Glutamatergic neuron (in vitro differentiated cells): ENCODE data around the gene CDK5. TPM values are rescaled to one million over a fixed set of nuclear protein-coding genes. Genes with fewer than 3 reads are reported as not detected.
A peak's percentile ranks its signal among the peaks of the same experiment; 100 is the strongest.

Experiments used
- DNase-seq: peaks from one replicate; pipeline ENCODE4 v3.0.0; 2022
- H3K27ac Mint-ChIP-seq: one replicate; pipeline ENCODE4 v1.8.0; 2020; ENCODE audit warnings: mild to moderate bottlenecking, mixed read lengths, inconsistent platforms; ENCODE audit not compliant: unreplicated experiment
- H3K27me3 Mint-ChIP-seq: one replicate; pipeline ENCODE4 v1.8.0; 2020; ENCODE audit warnings: mild to moderate bottlenecking, moderate library complexity, mixed read lengths, inconsistent platforms; ENCODE audit not compliant: unreplicated experiment
- H3K36me3 Mint-ChIP-seq: one replicate; pipeline ENCODE4 v1.8.0; 2020; ENCODE audit warnings: mild to moderate bottlenecking, mixed read lengths, inconsistent platforms; ENCODE audit not compliant: unreplicated experiment
- H3K4me1 Mint-ChIP-seq: one replicate; pipeline ENCODE4 v1.8.0; 2020; ENCODE audit warnings: mild to moderate bottlenecking, low read depth, mixed read lengths, inconsistent platforms; ENCODE audit not compliant: unreplicated experiment
- H3K4me3 Mint-ChIP-seq: one replicate; pipeline ENCODE4 v1.8.0; 2020; ENCODE audit warnings: mild to moderate bottlenecking, mixed read lengths, inconsistent platforms; ENCODE audit not compliant: unreplicated experiment
- H3K9me3 Mint-ChIP-seq: one replicate; pipeline ENCODE4 v1.8.0; 2020; ENCODE audit warnings: mild to moderate bottlenecking, moderate library complexity, mixed read lengths, inconsistent platforms; ENCODE audit not compliant: unreplicated experiment
- long read RNA-seq: library from polyadenylated mRNA; unstranded; transcript quantifications from one replicate; pipeline ENCODE4 v2.0.0, GENCODE V29; 2020; ENCODE audit not compliant: unreplicated experiment
- total RNA-seq: library from RNA; stranded (reverse); fragmentation: NEBNext Ultra II Directional; extraction: Animal tissue kit (Norgen Biotek cat#: 25700); gene quantifications from one replicate; pipeline ENCODE4 v1.2.1, GENCODE V29; 2021; ENCODE audit not compliant: unreplicated experiment
- TF ChIP-seq, protein P1 (sequence below): fragments of 200-600 bp; sonication (generic); IDR thresholded peaks from one replicate; pipeline ENCODE4 v1.5.0; 2021; ENCODE audit not compliant: partially characterized antibody, unreplicated experiment

The CDK5 gene
- 52.9 TPM for total RNA-seq
- long read RNA-seq, transcript CDK5-201 (11 exons, 783 nt): minor isoform, 6 of 44 reads
- long read RNA-seq, transcript CDK5-204 (12 exons, 1,758 nt): major isoform, 31 of 44 reads
- long read RNA-seq, partial matches to known transcripts: 2 of 44 reads
- long read RNA-seq, other reads (novel, unspliced or antisense): 5 of 44 reads

DNA sequence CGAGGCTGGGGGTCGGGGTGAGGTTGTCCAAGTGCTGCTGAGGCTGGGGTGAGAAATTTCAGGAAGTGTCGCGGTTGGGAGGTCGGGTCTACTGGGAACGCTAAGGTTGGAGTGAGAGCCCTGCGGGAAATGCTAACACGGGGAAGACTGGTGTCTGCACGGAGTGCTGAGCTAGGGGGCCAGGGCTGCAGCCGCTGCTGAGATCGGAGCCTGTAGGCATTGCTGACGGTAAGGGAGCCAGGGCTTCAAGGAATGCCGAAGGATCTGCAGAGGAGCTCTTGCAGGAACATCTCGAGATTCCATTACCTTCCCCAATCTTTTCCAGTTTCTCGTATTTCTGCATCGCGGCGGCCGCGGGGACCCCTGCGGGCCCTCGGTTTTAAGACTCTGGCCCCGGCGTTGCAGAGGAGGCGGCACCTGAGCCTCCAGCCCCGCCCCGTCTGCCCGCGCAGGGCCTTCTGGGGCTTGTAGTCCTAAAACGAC, at the start of gene CDK5:
TSS of gene CDK5 (minus strand) at position 392 of the 483 bp plus-strand sequence. CDS start at position 343, 49 bp downstream.
- Mint-ChIP-seq H3K9me3 (peaks cover 9% of the 10 kb centered on the region), H3K27me3 (peaks cover 18% of the 10 kb centered on the region), H3K4me1 (peaks cover 18% of the 10 kb centered on the region), H3K36me3 (peaks cover 3% of the 10 kb centered on the region), H3K27ac (peak within 1 kb of the TSS; percentile 99), H3K4me3 (peak within 1 kb of the TSS; percentile 99)
- TF ChIP-seq, protein P1, sequence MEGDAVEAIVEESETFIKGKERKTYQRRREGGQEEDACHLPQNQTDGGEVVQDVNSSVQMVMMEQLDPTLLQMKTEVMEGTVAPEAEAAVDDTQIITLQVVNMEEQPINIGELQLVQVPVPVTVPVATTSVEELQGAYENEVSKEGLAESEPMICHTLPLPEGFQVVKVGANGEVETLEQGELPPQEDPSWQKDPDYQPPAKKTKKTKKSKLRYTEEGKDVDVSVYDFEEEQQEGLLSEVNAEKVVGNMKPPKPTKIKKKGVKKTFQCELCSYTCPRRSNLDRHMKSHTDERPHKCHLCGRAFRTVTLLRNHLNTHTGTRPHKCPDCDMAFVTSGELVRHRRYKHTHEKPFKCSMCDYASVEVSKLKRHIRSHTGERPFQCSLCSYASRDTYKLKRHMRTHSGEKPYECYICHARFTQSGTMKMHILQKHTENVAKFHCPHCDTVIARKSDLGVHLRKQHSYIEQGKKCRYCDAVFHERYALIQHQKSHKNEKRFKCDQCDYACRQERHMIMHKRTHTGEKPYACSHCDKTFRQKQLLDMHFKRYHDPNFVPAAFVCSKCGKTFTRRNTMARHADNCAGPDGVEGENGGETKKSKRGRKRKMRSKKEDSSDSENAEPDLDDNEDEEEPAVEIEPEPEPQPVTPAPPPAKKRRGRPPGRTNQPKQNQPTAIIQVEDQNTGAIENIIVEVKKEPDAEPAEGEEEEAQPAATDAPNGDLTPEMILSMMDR: no peak
- DNase-seq: no peak

DNA sequence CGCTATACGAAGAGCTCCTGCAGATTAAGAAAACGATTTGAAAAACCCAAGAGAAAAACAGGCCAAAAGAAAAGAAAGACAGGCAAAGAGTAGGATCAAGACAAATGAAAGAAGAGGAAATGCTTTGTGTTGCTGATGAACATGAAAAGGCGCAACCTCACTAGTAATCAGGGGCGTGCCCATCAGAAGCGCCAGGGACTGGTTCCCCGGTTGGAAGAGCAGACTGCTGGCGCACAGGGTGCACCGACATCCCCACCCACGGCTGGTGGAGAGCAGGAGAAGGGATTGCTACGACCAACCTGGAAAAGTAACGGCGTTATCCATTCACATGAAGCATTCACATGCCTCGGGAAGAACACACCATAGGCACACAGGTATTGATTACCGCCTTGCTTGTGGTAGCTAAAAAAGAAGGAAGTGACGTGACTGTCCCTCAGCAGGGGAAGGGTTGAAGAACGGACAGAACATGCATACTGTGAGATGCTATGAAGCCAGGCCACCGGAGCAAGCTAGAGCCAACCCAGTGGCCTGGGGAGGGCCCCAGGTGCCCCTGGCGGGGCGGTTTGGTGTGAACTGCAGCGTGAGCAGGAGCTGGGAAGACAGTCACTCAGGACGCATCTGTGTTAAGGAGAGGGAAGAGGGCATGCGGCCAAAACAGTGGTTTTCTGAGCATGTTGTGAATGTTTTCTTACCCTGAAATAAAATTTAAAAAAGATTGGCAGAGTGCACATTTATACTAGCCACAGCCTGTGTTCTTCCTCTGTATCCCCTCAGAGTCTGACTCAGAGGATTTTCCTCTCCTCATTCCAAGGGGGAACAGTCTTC, 46.9 kb upstream of the CDK5 start:
- Mint-ChIP-seq H3K4me3 (peak overlapping the region; percentile 22), H3K36me3 (no peaks in the 10 kb centered on the region), H3K27ac (peak overlapping the region; percentile 1), H3K27me3 (peaks cover 8% of the 10 kb centered on the region), H3K9me3 (peaks cover 11% of the 10 kb centered on the region), H3K4me1 (peaks cover 57% of the 10 kb centered on the region)
- DNase-seq: no peak
- TF ChIP-seq, protein P1: no peak

GRCh38 chr7:151103973-151104372, 46.3 kb upstream of the CDK5 start:
- Mint-ChIP-seq H3K36me3 (no peaks in the 10 kb centered on the region), H3K4me1 (peaks cover 52% of the 10 kb centered on the region), H3K9me3 (peaks cover 11% of the 10 kb centered on the region), H3K27ac (peak overlapping the region; percentile 1), H3K4me3 (peak overlapping the region; percentile 10), H3K27me3 (peaks cover 8% of the 10 kb centered on the region)
- DNase-seq: no peak
- TF ChIP-seq, protein P1: no peak

DNA sequence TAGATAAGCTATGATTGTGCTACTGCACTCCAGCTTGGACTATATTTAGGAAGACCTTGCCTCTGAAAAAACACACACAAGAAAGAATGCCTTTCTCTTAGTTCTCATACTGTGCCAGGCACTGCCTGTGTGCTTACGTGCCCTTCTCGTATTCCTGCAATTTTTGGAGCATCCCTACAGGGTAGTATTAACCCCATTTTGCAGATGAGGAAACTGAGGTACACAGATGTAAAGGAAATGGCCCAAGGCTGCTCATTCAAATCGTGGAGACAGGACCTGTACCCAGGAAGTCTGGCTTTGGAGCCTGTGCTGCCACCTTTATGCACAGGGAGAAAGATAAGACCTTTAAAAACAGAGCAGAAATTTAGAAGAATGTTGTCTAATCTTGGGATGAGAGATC, 45.3 kb upstream of the CDK5 start:
- peaks cover 11% of the 10 kb centered on the region for H3K9me3 Mint-ChIP-seq
- H3K4me1 Mint-ChIP-seq: peaks cover 44% of the 10 kb centered on the region
- peaks cover 6% of the 10 kb centered on the region for H3K27me3 Mint-ChIP-seq
- H3K4me3 Mint-ChIP-seq: peak overlapping the region; percentile 34
- no peak for DNase-seq
- TF ChIP-seq, protein P1: no peak
- peak overlapping the region; percentile 33 for H3K27ac Mint-ChIP-seq
- H3K36me3 Mint-ChIP-seq: no peaks in the 10 kb centered on the region
